Adrenal gland (tissue), 5 donors: Measurements from ENCODE around the gene HMGCS2.

Experiments used
- POLR2A ChIP-seq, 2 donors: fragments of 450-650 bp; IDR thresholded peaks; one replicate each; pipeline ENCODE4 v1.6.1; 2017; ENCODE audit warnings: antibody characterized with exemption in 2 of 2, mild to moderate bottlenecking in 2 of 2, moderate library complexity in 1 of 2
- TF ChIP-seq, protein P1 (sequence below), 6 experiments: fragments of 450-650 bp in 4 of 6; fragments of 200-600 bp in 2 of 6; sonication (generic) in 1 of 6; IDR thresholded peaks; 1 replicate in 5 of 6; 2 replicates in 1 of 6; pipeline versions ENCODE4 v1.5.1 to v1.8.0; 2016 to 2021; ENCODE audit warnings: antibody characterized with exemption in 6 of 6, mild to moderate bottlenecking in 2 of 6, moderate library complexity in 1 of 6
- donor health status: DM: no; HTN: no; CAD: no.

- TF ChIP-seq, protein P1, sequence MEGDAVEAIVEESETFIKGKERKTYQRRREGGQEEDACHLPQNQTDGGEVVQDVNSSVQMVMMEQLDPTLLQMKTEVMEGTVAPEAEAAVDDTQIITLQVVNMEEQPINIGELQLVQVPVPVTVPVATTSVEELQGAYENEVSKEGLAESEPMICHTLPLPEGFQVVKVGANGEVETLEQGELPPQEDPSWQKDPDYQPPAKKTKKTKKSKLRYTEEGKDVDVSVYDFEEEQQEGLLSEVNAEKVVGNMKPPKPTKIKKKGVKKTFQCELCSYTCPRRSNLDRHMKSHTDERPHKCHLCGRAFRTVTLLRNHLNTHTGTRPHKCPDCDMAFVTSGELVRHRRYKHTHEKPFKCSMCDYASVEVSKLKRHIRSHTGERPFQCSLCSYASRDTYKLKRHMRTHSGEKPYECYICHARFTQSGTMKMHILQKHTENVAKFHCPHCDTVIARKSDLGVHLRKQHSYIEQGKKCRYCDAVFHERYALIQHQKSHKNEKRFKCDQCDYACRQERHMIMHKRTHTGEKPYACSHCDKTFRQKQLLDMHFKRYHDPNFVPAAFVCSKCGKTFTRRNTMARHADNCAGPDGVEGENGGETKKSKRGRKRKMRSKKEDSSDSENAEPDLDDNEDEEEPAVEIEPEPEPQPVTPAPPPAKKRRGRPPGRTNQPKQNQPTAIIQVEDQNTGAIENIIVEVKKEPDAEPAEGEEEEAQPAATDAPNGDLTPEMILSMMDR (IDR thresholded peaks at IDR 0.05), result no peak
- no peak for TF ChIP-seq POLR2A (IDR thresholded peaks at IDR 0.05)
These were observed 56.8 kb downstream of the HMGCS2 start, which contains the start of gene PHGDH for GRCh38 chr1:119711804-119712341.
